LoVo (cell line): ENCODE data around the gene TPSB2.

Experiments used
- DNase-seq: peaks from one replicate; pipeline ENCODE4 v3.0.0-alpha.2; 2016; ENCODE audit warnings: low spot score

The TPSB2 gene

GRCh38 chr16:1181404-1182315, 48.3 kb downstream of the TPSB2 start:
- no peak for DNase-seq

GRCh38 chr16:1180549-1181403, 49.2 kb downstream of the TPSB2 start:
- no peak for DNase-seq
